Endothelial cell of umbilical vein (primary cell): ENCODE results near the gene SLC25A18. TPM values are rescaled to one million over a fixed set of nuclear protein-coding genes. Genes with fewer than 3 reads are reported as not detected.
A peak's percentile ranks its signal among the peaks of the same experiment; 100 is the strongest.

Experiments
- BruUV-seq: library from RNA; stranded (reverse); fragments of 400-500 nt; replicated peaks from 2 replicates; lab custom pipeline; 2021; lab: Mats Ljungman, UMichigan
- CTCF ChIA-PET: fragments of 300-600, 350-600 bp; sonication (Branson Sonifier 250); formaldehyde crosslinking; loops from one replicate; lab custom pipeline; 2021; ENCODE audit warnings: antibody characterized with exemption, inconsistent platforms; lab: Charles Lee
- POLR2A ChIA-PET: fragments of 300-600, 350-600 bp; sonication (Branson Sonifier 250); formaldehyde crosslinking; loops from one replicate; lab custom pipeline; 2021; ENCODE audit warnings: antibody characterized with exemption, inconsistent platforms; lab: Charles Lee
- DNase-seq: peaks from one replicate; pipeline ENCODE4 v3.0.0-alpha.2; 2011; ENCODE audit warnings: low read depth, low spot score
- FAIRE-seq: peaks from 2 replicates; lab custom pipeline; 2011; peaks lifted over from hg19 to GRCh38; lab: Jason Lieb, UNC
- H2AFZ ChIP-seq: 2 replicates; pipeline ENCODE4 v1.6.0; 2012; ENCODE audit warnings: low read depth, low read length, control low read depth, inconsistent platforms
- H3K27ac ChIP-seq: 2 replicates; pipeline ENCODE4 v1.5.1; 2011; ENCODE audit warnings: low read depth, mild to moderate bottlenecking, control low read depth, low read length, moderate library complexity; ENCODE audit not compliant: insufficient read depth
- H3K27me3 ChIP-seq, 2 experiments: 2 replicates each; pipeline versions ENCODE4 v1.6.0 to v1.6.1; 2011; ENCODE audit warnings: low read length in 2 of 2, mixed read lengths in 1 of 2; ENCODE audit not compliant: control insufficient read depth in 2 of 2, insufficient read depth in 2 of 2
- H3K36me3 ChIP-seq, 2 experiments: 2 replicates in 1 of 2; 3 replicates in 1 of 2; pipeline ENCODE4 v1.5.1; 2011; ENCODE audit warnings: low read length in 2 of 2, mild to moderate bottlenecking in 1 of 2, moderate library complexity in 1 of 2; ENCODE audit not compliant: control insufficient read depth in 2 of 2, insufficient read depth in 2 of 2; ENCODE audit errors: extremely low read depth in 1 of 2
- H3K4me1 ChIP-seq: 3 replicates; pipeline ENCODE4 v1.5.1; 2011; ENCODE audit warnings: mild to moderate bottlenecking, low read length; ENCODE audit not compliant: control insufficient read depth, insufficient read depth; ENCODE audit errors: extremely low read depth
- H3K4me2 ChIP-seq: 2 replicates; pipeline ENCODE4 v1.6.1; 2011; ENCODE audit warnings: low read length, control low read depth, mixed read lengths; ENCODE audit not compliant: insufficient read depth
- H3K4me3 ChIP-seq, 3 experiments: fragments of 200-600 bp in 1 of 3; sonication (generic), shearing (Covaris generic) in 1 of 3; replicated peaks in 1 of 3; 2 replicates each; pipeline ENCODE4 v1.5.1; 2011 to 2016; ENCODE audit warnings: control low read depth in 3 of 3, low read length in 3 of 3, mild to moderate bottlenecking in 2 of 3, inconsistent platforms in 1 of 3, low read depth in 1 of 3, moderate library complexity in 1 of 3; ENCODE audit not compliant: insufficient read depth in 1 of 3
- H3K79me2 ChIP-seq: 2 replicates; pipeline ENCODE4 v1.6.0; 2012; ENCODE audit warnings: low read length, inconsistent platforms; ENCODE audit not compliant: control insufficient read depth, insufficient read depth
- H3K9ac ChIP-seq: replicated peaks from 2 replicates; pipeline ENCODE3; 2011; ENCODE audit warnings: low read length, control low read depth; ENCODE audit not compliant: insufficient read depth; ENCODE audit errors: extremely low read depth
- H3K9me1 ChIP-seq: replicated peaks from 3 replicates; pipeline ENCODE4 v1.6.0; 2011; ENCODE audit warnings: mild to moderate bottlenecking, low read length; ENCODE audit not compliant: control insufficient read depth, insufficient read depth; ENCODE audit errors: extremely low read depth
- H3K9me3 ChIP-seq: replicated peaks from 2 replicates; pipeline ENCODE4 v1.5.1; 2012; ENCODE audit warnings: low read length, inconsistent platforms; ENCODE audit not compliant: control insufficient read depth, insufficient read depth
- H4K20me1 ChIP-seq: replicated peaks from 2 replicates; pipeline ENCODE3; 2011; ENCODE audit warnings: mild to moderate bottlenecking, low read length; ENCODE audit not compliant: control insufficient read depth, insufficient read depth; ENCODE audit errors: extremely low read depth
- EZH2 ChIP-seq: IDR thresholded peaks from 2 replicates; pipeline ENCODE4 v1.6.1; 2012; ENCODE audit warnings: borderline replicate concordance, low read depth, mild to moderate bottlenecking, moderate library complexity, low read length, inconsistent platforms; ENCODE audit not compliant: severe bottlenecking
- FOS ChIP-seq: IDR thresholded peaks from 2 replicates; pipeline ENCODE4 v1.6.1; 2011; ENCODE audit warnings: mild to moderate bottlenecking, low read length, moderate library complexity, borderline replicate concordance; ENCODE audit not compliant: insufficient read depth
- GATA2 ChIP-seq: IDR thresholded peaks from 2 replicates; pipeline ENCODE4 v1.7.0; 2011; ENCODE audit warnings: low read depth, mild to moderate bottlenecking, moderate library complexity, mixed read lengths, low read length; ENCODE audit not compliant: insufficient read length, insufficient read depth
- JUN ChIP-seq: IDR thresholded peaks from 2 replicates; pipeline ENCODE4 v1.6.1; 2011; ENCODE audit warnings: borderline replicate concordance, low read depth; ENCODE audit not compliant: insufficient read length, insufficient read depth
- MYC ChIP-seq: IDR thresholded peaks from one replicate; pipeline ENCODE4 v1.6.1; 2011; ENCODE audit warnings: mild to moderate bottlenecking, low read depth, low read length
- POLR2A ChIP-seq: IDR thresholded peaks from 2 replicates; pipeline ENCODE4 v1.6.1; 2012; ENCODE audit warnings: low read depth, mild to moderate bottlenecking, control low read depth, low read length
- POLR2AphosphoS5 ChIP-seq: IDR thresholded peaks from 2 replicates; pipeline ENCODE4 v1.6.1; 2012; ENCODE audit warnings: low read depth, mild to moderate bottlenecking, control low read depth, low read length, moderate library complexity; ENCODE audit not compliant: insufficient read depth
- dilution Hi-C: fragments of 300-500 bp; cut with MboI; formaldehyde crosslinking; loops from one replicate; pipeline ENCODE4 v1.15.0; 2019; ENCODE audit warnings: low sequenced_read_pairs; ENCODE audit not compliant: extremely low pct_ligation_motif_present
- intact Hi-C: fragments of 100-400 bp; cut with micrococcal nuclease; formaldehyde crosslinking; loops from one replicate; pipeline ENCODE4 v1.10.0; 2022
- polyA plus RNA-seq, 4 experiments: library from polyadenylated mRNA; depleted of rRNA in 3 of 4; stranded (reverse) in 3 of 4; unstranded in 1 of 4; fragments of >200 nt; gene quantifications; 2 replicates each; pipeline versions ENCODE4 v1.2.1 to v1.2.3, GENCODE V29; 2011 to 2012; ENCODE audit warnings: missing spikeins in 1 of 4
- total RNA-seq: library from RNA; stranded (reverse); gene quantifications from 2 replicates; pipeline ENCODE4 v1.2.3, GENCODE V29; 2021
- TF ChIP-seq, protein P1 (sequence below), 2 donors: IDR thresholded peaks; 1 replicate in 1 of 2; 2 replicates in 1 of 2; pipeline ENCODE4 v1.5.1; 2011; ENCODE audit warnings: low read length in 2 of 2, mild to moderate bottlenecking in 2 of 2, moderate library complexity in 2 of 2, control low read depth in 1 of 2, inconsistent platforms in 1 of 2, low read depth in 1 of 2; ENCODE audit not compliant: insufficient read depth in 1 of 2; ENCODE audit errors: extremely low read depth in 1 of 2
- TF ChIP-seq, protein P2 (sequence below): IDR thresholded peaks from 2 replicates; pipeline ENCODE4 v1.6.1; 2011; ENCODE audit not compliant: insufficient read depth, insufficient read length

Gene SLC25A18
- total and polyA plus RNA-seq, 2 donors (not counting 3 experiments of a cell fraction or from before 2014, with no cell fraction given), result not detected

DNA sequence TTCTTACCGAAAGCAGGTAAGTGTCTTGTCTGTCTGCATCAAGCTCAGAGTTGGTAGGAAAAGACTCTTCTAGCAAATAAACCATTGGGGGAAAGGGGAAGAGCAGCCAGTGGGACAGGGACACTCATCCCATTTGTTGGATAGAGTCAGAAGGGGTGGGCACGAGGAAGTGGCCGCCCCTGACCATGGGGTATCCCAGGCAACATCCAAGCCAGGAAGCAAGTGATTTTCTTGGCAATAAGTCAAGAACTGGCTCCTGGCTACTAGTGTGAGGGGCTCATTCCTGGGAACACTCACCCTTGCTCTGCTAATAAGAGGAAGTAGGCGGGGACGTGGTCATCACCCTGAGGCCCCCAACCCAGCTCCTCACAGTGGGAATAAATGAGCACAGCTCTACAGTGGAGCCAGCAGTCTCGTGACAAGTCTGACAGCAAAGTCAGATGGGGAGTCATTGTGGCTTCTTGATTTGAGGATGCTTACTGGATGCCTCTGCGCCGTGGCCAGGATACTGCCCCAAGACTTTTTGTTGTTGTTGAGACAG lies 6.7 kb downstream of the SLC25A18 start:
- Histone ChIP-seq H3K9me1 (no peaks in the 10 kb centered on the region), H3K9ac (no peak overlapping the region), H3K27ac (no peak overlapping the region), H3K27me3 (no peaks in the 10 kb centered on the region), H3K9me3 (no peaks in the 10 kb centered on the region), H3K4me1 (peaks cover 3% of the 10 kb centered on the region), H2AFZ (no peak overlapping the region), H4K20me1 (no peaks in the 10 kb centered on the region), H3K36me3 (no peaks in the 10 kb centered on the region), H3K4me2 (no peak overlapping the region), H3K4me3 (no peak overlapping the region), H3K79me2 (no peaks in the 10 kb centered on the region)
- TF ChIP-seq JUN (no peak), EZH2 (no peak), FOS (no peak), POLR2AphosphoS5 (no peak), MYC (no peak), GATA2 (no peak), POLR2A (no peak)
- TF ChIP-seq, protein P1, sequence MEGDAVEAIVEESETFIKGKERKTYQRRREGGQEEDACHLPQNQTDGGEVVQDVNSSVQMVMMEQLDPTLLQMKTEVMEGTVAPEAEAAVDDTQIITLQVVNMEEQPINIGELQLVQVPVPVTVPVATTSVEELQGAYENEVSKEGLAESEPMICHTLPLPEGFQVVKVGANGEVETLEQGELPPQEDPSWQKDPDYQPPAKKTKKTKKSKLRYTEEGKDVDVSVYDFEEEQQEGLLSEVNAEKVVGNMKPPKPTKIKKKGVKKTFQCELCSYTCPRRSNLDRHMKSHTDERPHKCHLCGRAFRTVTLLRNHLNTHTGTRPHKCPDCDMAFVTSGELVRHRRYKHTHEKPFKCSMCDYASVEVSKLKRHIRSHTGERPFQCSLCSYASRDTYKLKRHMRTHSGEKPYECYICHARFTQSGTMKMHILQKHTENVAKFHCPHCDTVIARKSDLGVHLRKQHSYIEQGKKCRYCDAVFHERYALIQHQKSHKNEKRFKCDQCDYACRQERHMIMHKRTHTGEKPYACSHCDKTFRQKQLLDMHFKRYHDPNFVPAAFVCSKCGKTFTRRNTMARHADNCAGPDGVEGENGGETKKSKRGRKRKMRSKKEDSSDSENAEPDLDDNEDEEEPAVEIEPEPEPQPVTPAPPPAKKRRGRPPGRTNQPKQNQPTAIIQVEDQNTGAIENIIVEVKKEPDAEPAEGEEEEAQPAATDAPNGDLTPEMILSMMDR (IDR thresholded peaks at IDR 0.05; ENCODE audit: extremely low read depth in 1 of 2, insufficient read depth in 1 of 2, low read depth in 1 of 2, low read length in 2 of 2), result no peak
- TF ChIP-seq, protein P2, sequence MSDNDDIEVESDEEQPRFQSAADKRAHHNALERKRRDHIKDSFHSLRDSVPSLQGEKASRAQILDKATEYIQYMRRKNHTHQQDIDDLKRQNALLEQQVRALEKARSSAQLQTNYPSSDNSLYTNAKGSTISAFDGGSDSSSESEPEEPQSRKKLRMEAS, result no peak
- no peak for FAIRE-seq
- intact Hi-C loops (loop anchor here (2.0 kb wide), 1 partner anchor 37 kb away; no protein-coding TSS in a partner anchor), dilution Hi-C loops (no loop called here)
- ChIA-PET POLR2A (no interaction called here), CTCF (interaction anchor here (3.0 kb wide), 1 partner anchor 11 kb away, joined by 16 read pairs; no protein-coding TSS in a partner anchor)
- BruUV-seq, result no TSS peak
- peak; percentile 19 for DNase-seq
